SK-N-SH (cell line): Measurements from ENCODE around the gene ZC3H7B.

Experiments used
- CHD2 ChIP-seq: fragments of 150-350 bp; IDR thresholded peaks from 2 replicates; pipeline ENCODE4 v1.6.1; 2018; ENCODE audit warnings: low read length; ENCODE audit not compliant: partially characterized antibody
- EP300 ChIP-seq, 2 experiments: IDR thresholded peaks; 2 replicates each; pipeline versions ENCODE4 v1.4.0 to v1.6.1; 2012; ENCODE audit warnings: borderline replicate concordance in 1 of 2, low read depth in 1 of 2, low read length in 1 of 2
- EZH2phosphoT487 ChIP-seq: fragments of 200-600 bp; sonication (generic); IDR thresholded peaks from 2 replicates; pipeline ENCODE4 v1.6.1; 2017; ENCODE audit warnings: low read depth, mixed run types, mild to moderate bottlenecking, antibody characterized with exemption, moderate library complexity, borderline replicate concordance
- GABPA ChIP-seq: IDR thresholded peaks from 2 replicates; pipeline ENCODE4 v1.4.0; 2012; ENCODE audit warnings: low read depth, mild to moderate bottlenecking
- GATA2 ChIP-seq: sonication (generic); formaldehyde crosslinking; IDR thresholded peaks from 2 replicates; pipeline ENCODE4 v1.5.0; 2020; ENCODE audit warnings: mild to moderate bottlenecking, missing genetic modification reagents
- RAD21 ChIP-seq: IDR thresholded peaks from 2 replicates; pipeline ENCODE4 v1.6.1; 2012; ENCODE audit warnings: mild to moderate bottlenecking, low read length
- RXRA ChIP-seq: IDR thresholded peaks from 2 replicates; pipeline ENCODE4 v1.4.0; 2012; ENCODE audit warnings: low read depth, mild to moderate bottlenecking, borderline replicate concordance
- SIN3A ChIP-seq: IDR thresholded peaks from 2 replicates; pipeline ENCODE4 v1.6.1; 2012; ENCODE audit warnings: low read depth, mild to moderate bottlenecking, low read length, moderate library complexity, borderline replicate concordance
- SMC3 ChIP-seq: IDR thresholded peaks from 2 replicates; pipeline ENCODE4 v1.6.1; 2012; ENCODE audit warnings: low read depth, low read length, improper control_type of control experiment
- TF ChIP-seq, protein P1 (sequence below): fragments of 200-600 bp; sonication (generic); IDR thresholded peaks from 2 replicates; pipeline ENCODE4 v1.6.1; 2017; ENCODE audit warnings: antibody characterized with exemption, mild to moderate bottlenecking, moderate library complexity
- TF ChIP-seq, protein P2 (sequence below): IDR thresholded peaks from 2 replicates; pipeline ENCODE4 v1.6.1; 2012; ENCODE audit warnings: mild to moderate bottlenecking, low read depth, low read length, moderate library complexity
- TF ChIP-seq, protein P3 (sequence below): IDR thresholded peaks from 2 replicates; pipeline ENCODE4 v1.4.0; 2012; ENCODE audit warnings: low read depth
- TF ChIP-seq, protein P4 (sequence below): IDR thresholded peaks from 2 replicates; pipeline ENCODE4 v1.4.0; 2012; ENCODE audit warnings: low read depth, borderline replicate concordance

- TF ChIP-seq, protein P1, sequence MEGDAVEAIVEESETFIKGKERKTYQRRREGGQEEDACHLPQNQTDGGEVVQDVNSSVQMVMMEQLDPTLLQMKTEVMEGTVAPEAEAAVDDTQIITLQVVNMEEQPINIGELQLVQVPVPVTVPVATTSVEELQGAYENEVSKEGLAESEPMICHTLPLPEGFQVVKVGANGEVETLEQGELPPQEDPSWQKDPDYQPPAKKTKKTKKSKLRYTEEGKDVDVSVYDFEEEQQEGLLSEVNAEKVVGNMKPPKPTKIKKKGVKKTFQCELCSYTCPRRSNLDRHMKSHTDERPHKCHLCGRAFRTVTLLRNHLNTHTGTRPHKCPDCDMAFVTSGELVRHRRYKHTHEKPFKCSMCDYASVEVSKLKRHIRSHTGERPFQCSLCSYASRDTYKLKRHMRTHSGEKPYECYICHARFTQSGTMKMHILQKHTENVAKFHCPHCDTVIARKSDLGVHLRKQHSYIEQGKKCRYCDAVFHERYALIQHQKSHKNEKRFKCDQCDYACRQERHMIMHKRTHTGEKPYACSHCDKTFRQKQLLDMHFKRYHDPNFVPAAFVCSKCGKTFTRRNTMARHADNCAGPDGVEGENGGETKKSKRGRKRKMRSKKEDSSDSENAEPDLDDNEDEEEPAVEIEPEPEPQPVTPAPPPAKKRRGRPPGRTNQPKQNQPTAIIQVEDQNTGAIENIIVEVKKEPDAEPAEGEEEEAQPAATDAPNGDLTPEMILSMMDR, result no peak
- TF ChIP-seq EP300 (IDR thresholded peaks at IDR 0.05; ENCODE audit: borderline replicate concordance in 1 of 2, low read depth in 1 of 2, low read length in 1 of 2) (no peak), RAD21 (no peak), SMC3 (no peak), SIN3A (no peak), RXRA (no peak), GATA2 (CRISPR knock-in tag) (no peak), GABPA (no peak), CHD2 (no peak), EZH2phosphoT487 (no peak)
- TF ChIP-seq, protein P2, sequence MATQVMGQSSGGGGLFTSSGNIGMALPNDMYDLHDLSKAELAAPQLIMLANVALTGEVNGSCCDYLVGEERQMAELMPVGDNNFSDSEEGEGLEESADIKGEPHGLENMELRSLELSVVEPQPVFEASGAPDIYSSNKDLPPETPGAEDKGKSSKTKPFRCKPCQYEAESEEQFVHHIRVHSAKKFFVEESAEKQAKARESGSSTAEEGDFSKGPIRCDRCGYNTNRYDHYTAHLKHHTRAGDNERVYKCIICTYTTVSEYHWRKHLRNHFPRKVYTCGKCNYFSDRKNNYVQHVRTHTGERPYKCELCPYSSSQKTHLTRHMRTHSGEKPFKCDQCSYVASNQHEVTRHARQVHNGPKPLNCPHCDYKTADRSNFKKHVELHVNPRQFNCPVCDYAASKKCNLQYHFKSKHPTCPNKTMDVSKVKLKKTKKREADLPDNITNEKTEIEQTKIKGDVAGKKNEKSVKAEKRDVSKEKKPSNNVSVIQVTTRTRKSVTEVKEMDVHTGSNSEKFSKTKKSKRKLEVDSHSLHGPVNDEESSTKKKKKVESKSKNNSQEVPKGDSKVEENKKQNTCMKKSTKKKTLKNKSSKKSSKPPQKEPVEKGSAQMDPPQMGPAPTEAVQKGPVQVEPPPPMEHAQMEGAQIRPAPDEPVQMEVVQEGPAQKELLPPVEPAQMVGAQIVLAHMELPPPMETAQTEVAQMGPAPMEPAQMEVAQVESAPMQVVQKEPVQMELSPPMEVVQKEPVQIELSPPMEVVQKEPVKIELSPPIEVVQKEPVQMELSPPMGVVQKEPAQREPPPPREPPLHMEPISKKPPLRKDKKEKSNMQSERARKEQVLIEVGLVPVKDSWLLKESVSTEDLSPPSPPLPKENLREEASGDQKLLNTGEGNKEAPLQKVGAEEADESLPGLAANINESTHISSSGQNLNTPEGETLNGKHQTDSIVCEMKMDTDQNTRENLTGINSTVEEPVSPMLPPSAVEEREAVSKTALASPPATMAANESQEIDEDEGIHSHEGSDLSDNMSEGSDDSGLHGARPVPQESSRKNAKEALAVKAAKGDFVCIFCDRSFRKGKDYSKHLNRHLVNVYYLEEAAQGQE, result no peak
- TF ChIP-seq, protein P3, sequence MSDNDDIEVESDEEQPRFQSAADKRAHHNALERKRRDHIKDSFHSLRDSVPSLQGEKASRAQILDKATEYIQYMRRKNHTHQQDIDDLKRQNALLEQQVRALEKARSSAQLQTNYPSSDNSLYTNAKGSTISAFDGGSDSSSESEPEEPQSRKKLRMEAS, result no peak
- TF ChIP-seq, protein P4, sequence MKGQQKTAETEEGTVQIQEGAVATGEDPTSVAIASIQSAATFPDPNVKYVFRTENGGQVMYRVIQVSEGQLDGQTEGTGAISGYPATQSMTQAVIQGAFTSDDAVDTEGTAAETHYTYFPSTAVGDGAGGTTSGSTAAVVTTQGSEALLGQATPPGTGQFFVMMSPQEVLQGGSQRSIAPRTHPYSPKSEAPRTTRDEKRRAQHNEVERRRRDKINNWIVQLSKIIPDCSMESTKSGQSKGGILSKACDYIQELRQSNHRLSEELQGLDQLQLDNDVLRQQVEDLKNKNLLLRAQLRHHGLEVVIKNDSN, result no peak
Observed at GRCh38 chr22:41262250-41262765, 39.0 kb upstream of the ZC3H7B start.
